A172 (cell line): Measurements from ENCODE around the gene PI4K2B. TPM values are rescaled to one million over a fixed set of nuclear protein-coding genes. Genes with fewer than 3 reads are reported as not detected.
"Not testable (repeated sequence)": the region's sequence is repeated elsewhere in the genome, so short reads cannot be mapped to it uniquely, and the experiment has no call there.

ENCODE experiments used
- DNase-seq: peaks from one replicate; pipeline ENCODE4 v3.0.0-alpha.2; 2015; ENCODE audit warnings: low spot score
- total RNA-seq: library from RNA; depleted of rRNA; stranded (reverse); fragments of >200 nt; shearing (Covaris generic); gene quantifications from 2 replicates; pipeline ENCODE4 v1.2.3, GENCODE V29; 2014

Gene PI4K2B
- total RNA-seq, 1 experiment from 2014 or later = 48.0 TPM

DNA sequence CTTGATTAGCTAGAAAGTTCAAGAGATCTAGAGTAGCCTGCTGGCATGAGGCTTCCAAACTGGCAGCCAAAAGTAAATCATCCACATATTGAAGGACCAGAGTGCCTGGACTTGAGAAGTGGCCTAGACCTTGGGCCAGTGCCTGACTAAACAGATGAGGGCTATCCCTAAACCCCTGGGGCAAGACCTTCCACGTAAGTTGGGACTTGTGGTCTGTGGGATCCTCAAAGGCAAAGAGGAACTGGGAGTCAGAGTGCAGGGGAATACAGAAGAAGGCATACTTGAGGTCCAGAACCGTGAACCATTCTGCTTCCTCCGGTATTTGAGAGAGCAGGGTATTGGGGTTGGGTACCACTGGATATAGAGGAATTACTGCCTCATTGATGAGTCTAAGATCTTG is 8.4 kb downstream of the PI4K2B start:
- not testable (repeated sequence) for DNase-seq

DNA sequence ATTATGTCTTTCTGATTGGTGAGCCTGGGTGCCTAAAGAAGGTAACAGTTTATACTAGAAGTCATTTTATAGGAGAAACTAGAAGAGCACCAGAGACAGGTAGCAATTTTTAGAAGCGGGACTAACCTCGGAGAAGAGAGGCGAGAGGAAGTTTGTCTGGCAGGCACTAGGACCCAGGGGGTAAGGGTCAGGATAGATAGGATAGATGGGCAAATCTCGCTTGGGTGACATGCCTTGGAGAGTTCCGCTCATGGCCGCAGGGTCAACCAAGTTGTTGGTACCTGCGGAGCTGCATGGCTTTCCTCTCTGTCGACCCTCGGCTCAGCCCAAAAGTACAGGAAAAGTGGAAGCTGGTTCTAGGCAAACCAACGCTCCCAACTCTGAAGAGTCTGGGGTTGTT is 11.3 kb downstream of the PI4K2B start:
- no peak for DNase-seq

DNA sequence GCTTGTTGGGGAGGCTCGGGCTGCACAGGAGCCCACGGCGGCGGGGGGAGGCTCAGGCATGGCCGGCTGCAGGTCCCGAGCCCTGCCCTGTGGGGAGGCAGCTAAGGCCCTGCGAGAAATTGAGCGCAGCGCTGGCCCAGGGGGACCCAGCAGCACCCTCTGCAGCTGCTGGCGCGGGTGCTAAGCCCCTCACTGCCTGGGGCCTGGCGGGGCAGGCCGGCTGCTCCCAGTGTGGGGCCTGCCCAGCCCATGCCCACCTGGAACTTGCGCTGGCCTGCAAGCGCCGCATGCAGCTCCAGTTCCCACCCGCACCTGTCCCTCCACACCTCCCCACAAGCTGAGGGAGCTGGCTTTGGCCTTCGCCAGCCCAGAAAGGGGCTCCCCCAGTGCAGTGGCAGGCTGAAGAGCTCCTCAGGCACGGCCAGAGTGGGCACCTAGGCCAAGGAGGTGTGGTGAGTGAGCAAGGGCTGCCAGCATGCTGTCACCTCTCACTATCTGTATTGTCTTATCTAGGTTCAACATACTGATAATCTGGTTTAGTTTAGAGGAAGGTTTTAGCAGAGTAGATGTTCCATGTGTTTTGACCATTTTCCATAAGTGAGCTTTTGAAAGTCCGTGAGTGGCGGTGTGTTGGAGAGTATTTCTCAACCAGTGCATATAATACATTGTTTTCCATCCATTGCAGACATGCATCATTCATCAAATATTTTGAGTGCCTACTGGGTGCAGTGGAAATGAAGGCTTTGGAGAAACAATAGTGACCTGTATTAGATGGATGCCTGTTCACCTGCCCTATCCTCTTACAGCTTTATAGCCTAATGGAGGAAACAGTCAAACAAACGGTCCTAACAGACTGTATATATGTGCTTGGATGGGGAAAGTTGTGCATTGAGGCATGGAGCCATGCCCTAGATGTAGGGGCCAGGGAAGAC is 13.1 kb downstream of the PI4K2B start:
- no peak for DNase-seq

DNA sequence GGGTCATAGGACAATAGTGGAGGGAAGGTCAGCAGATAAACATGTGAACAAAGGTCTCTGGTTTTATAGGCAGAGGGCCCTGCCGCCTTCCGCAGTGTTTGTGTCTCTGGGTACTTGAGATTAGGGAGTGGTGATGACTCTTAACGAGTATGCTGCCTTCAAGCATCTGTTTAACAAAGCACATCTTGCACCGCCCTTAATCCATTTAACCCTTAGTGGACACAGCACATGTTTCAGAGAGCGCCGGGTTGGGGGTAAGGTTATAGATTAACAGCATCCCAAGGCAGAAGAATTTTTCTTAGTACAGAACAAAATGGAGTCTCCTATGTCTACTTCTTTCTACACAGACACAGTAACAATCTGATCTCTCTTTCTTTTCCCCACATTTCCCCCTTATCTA is 15.0 kb downstream of the PI4K2B start:
- DNase-seq = not testable (repeated sequence)

DNA sequence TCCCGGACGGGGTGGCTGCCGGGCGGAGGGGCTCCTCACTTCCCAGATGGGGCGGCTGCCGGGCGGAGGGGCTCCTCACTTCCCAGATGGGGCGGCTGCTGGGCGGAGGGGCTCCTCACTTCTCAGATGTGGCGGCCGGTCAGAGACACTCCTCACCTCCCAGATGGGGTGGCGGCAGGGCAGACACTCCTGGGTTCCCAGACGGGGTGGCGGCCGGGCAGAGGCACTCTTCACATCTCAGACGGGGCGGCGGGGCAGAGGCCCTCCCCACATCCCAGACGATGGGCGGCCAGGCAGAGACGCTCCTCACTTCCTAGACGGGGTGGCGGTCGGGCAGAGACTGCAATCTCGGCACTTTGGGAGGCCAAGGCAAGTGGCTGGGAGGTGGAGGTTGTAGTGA is 15.7 kb downstream of the PI4K2B start:
- not testable (repeated sequence) for DNase-seq

DNA sequence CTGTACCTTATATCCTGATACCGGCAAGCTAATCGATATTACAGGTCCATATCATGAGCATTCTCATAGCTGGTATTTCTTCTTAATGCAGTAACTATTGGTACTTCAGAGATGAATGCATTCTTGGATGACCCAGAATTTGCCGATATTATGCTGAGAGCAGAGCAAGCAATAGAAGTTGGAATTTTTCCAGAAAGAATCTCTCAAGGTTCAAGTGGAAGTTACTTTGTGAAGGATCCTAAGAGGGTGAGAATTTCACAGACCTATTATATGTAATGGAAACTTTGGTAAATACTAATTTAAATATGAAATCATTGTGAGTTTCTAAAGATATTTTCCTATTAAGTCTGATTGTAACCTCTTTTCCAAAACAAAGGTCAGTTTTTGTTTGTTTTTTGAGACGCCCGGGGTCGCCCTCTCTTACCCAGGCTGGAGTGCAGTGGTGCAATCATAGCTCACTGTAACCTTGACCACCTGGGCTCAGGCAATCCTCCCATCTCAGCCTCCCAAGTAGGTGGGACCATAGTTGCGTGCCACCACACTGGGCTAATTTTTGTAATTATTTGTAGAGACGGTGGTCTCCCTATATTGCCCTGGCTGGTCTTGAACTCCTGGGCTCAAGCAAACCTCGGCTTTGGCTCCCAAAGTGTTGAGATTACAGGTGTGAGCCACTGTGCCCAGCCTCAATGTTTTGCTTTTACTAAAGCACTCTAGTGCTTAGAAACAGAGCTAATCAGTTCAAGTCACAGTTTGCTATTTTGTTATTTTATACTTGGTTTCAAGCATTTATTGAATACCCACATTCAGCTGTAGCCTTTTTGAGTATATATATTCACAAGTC is 18.6 kb downstream of the PI4K2B start:
- DNase-seq = no peak

DNA sequence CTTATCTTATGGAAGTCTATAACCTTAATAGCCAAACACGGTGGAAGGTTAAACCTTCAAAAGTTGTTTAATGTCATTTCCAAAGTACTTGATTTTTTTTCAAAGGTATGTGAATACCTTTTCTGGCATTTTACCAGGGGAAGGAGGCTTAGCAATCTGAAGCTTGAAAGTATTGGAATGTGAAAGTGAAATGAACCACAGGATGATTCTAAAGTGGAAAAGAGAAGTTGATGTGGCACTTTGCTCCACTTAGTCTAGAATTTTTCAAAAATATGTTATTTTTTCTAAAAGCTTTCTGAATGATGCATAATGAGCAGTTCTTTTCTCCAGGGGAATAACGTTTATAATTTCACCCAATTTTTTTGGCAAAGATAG is 19.2 kb downstream of the PI4K2B start:
- no peak for DNase-seq

DNA sequence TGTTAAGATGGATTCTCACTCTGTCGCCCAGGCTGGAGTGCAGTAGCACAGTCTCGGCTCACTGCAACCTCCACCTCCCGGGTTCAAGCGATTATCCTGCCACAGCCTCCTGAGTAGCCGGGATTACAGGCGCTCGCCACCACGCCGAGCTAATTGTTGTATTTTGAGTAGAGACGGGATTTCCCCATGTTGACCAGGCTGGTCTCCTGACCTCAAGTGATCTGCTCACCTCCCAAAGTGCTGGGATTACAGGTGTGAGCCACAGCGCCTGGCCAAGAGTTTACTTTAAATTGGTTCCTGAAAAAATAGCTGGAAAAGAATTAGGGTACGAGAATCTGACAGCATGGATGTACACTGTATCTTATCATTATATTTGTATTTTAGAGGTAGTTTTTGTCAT is 20.0 kb downstream of the PI4K2B start:
- not testable (repeated sequence) for DNase-seq

DNA sequence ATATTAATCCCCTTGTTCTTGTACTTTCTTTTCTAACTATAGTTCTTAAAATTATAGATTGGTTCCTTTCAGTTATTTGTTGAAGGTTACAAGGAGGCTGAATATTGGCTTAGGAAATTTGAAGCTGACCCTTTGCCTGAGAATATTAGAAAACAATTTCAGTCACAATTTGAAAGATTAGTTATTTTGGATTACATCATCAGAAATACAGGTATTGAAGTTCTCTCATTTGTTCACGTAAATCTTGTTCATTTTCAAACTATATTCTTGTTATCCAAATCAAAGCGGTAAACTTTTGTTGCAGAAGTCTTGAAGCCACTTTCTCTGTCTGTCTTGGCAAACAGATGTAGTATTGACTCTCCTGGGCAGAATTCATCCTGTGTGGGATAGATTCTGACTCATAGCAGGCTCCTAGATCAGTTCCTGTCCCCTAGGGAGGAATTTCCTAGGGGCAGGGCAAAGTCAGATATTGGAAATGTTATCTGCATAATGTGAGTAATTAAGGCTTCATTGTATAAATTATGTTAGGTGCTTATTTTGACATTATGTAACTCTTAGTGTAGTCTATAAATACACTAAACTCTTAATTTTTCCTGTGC is 25.2 kb downstream of the PI4K2B start:
- DNase-seq = peak; percentile 4

DNA sequence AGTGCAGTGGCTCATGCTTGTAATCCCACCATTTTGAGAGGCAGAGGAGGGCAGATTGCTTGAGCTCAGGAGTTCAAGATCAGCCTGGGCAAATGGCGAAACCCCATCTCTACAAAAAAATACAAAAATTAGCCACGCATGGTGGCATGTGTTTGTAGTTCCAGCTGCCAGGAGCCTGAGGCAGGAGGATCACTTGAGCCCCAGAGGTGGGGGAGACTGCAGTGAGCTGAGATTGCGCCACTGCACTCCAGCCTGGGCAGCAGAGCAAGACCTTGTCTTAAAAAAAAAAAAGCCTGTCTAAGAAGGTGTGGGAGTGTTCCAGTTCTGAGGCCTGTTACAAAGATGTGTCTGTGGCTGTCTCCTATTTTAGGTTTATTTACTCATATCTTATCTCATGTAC is 38.0 kb downstream of the PI4K2B start:
- DNase-seq = no peak

DNA sequence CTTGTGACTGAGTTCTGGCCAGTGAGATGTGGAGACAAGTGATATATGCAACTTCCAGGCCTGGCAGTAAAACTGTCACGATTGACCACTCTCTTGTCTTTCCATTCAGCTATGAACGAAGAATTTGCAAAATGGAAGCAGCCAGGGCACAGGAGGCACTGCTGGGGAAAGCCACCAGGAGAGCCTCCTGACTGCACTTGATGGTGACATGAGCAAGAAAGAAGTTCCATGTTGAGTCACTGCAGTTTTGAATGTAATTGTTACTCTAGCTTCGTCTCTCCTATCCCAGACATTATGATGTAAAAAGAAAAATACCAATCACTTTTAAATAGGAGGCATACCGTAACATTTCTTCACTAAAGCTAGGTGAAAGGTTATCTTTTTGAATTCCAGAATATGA is 46.4 kb downstream of the PI4K2B start:
- no peak for DNase-seq

DNA sequence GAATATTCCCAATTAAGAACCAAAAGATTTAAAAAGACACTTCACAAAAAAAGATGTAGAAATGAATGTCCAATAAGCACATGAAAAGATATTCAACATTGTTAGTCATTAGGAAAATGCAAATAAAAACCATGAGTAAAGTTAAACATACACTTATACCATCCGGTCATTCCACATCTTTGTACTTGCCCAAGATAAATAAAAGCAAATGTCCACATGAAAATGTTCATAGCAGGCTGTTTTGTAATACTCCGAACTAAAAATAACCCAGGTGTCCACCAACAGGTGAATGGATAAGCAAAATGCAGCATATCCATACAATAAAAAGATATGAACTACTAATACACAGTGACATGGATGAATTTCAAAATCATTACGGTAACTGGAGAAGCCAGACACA is 50.1 kb downstream of the PI4K2B start:
- DNase-seq = no peak

DNA sequence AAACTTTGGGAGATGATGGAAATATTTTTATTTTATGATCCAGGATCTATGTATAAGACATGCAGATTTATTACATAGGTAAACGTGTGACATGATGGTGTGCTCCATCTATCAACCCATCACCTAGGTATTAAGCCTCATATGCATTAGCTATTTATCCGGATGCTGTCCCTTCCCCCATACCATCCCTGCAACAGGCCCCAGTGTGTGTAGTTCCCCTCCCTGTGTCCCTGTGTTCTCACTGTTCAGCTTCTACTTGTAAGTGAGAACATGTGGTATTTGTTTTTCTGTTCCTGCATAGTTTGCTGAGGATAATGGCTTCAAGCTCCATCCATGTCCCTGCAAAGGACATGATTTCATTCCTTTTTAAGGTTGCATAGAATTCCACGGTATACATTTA is 50.6 kb downstream of the PI4K2B start:
- DNase-seq = no peak

DNA sequence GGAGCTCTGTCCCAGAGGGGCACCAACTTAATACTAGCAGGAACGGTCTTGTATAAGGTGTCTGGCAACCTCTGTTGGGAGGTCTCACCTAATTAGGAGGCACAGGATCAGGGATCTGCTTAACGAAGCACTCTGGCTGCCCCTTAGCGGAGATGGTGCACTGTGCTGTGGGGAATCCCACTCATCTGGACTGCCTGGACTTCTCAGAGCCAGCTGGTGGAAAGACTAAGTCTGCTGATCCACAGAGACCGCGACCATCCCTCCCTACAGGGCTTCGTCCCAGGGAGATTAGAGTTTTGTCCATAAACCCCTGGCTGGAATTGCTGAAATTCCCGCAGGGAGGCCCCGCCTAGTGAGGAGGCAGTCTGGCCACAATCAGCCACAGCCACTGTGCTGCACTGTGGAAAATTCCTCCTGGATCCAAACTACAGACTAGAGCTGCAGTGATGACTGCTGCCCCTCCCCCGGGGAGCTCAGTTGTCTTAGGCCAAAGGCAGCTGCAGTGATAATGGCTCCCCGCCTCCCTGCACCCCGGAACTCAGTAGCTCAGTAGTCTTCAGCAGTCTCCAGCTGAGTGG is 56.7 kb downstream of the PI4K2B start:
- DNase-seq = peak; percentile 10

DNA sequence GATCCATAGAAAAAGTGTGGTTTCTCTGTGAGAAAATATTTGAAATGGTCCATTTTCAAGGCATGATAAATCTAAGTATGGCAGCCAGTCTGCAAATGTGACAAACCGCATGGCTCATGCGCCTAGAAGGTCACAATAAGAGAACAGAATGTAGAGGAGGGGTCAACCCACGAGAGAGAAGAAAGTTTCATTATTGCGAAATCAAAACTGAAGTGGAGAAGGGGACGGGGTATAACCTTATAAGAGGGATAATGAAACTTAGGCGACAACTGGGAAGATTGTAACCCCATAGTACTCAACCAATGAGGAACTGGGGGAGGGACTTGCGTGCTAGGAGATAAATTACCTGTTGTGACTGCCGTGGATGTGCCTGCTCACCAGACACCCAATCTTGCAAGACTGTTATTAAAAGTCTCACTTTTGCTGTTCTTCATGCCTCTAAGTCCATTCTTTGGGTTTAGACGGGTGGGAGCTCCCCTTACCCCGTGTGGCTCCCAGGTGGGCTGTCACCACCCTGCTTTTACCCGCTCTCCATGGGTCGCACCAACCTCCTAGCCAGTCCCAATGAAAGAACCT is 57.4 kb downstream of the PI4K2B start:
- no peak for DNase-seq

DNA sequence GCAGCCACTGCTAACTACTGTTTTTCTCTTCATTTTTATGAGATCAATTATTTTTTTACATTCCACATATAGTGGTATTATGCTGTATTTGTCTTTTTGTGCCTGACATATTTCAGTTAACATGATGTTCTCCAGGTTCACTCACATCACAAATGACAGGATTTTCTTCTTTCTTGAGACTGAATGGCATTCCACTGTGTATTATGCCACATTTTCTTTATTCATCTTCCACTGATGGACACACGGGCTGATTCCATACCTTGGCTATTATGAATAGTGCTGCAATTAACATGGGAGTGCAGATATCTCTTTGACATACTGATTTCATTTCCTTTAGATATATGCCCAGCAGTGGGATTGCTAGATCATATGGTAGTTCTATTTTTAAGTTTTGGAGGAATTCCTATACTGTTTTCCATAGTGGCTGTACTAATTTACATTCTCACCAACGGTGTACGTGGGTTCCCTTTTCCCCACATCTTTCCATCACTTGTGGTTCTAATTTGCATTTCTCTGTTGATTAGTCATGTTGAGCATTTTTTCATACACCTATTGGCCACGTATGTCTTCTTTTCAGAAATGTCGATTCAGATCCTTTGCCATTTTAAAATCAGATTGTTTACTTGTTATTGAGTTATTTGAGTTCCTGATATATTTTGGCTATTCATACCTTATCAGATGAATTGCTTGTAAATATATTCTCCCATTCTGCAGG is 63.9 kb downstream of the PI4K2B start:
- DNase-seq = no peak

DNA sequence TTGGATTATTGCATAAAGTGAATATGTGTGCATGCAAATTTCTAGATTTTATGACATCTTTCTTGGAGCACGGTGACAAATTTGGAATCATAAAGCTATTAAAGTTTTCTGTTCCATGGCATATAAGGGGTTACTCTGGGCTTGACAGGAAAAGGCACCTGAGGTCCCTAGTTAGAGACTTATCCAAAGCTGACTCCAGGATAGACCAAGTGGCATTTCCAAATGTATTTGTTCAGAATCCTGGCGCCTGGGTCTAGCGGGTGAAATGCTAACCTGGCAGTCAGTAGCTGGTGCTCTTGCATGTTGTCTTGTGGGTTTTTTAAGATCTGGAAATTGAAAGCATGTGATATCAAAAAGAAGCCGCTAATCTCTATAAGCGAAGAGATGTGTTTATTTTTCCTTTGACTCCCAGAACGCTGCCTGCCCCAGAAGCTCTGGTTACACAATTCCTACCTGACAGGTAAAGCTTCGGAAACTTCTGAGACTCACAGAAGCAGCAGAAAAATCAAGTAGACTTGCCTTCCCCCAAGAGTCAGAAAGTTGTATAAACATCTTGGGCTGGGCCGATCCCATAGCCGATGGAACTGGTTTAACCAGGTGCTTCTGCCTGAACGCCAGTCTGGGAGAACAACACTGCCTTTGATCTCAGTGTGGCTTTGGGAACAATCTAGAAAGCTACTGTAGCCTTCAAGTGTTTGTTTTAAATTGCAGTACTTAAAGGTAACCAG is 65.8 kb downstream of the PI4K2B start:
- no peak for DNase-seq

DNA sequence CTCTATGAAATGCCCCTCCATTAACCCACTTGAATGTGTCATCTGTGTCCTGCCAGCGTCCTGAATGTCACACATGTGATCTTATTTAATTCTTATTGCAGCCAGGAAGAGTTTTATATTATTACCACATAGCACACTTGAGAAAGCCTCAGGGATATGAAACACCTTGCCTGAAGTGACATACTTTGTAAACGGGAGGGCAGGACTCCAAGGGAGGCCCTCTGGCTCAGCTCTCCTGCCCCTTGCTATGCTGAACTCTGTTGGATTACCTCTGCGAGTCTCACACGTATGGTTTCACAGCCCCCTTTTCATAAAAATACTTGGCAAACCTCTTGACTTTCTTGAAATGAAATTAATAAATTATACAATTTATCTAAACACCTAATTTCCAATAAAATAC is 67.6 kb downstream of the PI4K2B start:
- DNase-seq = no peak

DNA sequence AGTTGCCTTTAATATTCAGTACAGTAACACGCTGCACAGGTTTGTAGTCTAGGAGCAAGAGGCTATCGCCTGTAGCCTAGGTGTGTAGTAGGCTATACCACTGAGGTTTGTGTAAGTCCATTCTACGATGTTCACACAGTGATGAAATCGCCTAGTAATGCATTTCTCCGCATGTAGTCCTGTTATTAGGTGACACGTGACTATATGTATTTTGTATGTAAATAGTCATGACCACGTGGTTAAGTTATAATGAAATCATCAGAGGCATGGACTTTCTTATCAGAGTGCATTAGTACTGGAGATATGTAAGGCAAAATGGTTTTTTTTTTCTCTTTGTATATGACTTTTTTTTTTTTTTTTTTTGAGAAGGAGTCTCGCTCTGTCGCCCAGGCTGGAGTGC is 68.8 kb downstream of the PI4K2B start:
- DNase-seq = no peak

DNA sequence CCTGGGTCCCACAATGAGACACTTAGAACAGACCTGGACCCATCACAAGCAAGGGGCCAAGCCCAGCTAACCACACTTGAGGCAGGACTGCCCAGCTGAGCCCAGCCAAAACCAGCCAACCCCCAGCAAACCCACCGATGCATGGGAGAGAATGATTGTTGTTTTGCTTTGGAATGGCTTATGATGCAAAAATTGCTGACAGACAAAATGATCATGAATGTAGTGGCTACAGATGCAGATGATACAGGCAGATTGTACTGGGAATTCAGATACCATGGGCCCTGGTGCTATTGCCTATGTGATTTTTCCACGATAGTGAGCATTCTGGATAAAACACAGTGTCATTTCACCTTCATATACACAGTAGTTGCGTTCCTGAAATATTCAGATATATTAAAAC is 69.7 kb downstream of the PI4K2B start:
- no peak for DNase-seq
